Measurements from ENCODE around the gene UFD1. TPM values are rescaled to one million over a fixed set of nuclear protein-coding genes. Genes with fewer than 3 reads are reported as not detected.

UFD1 gene
- total and polyA plus RNA-seq, 2 of the 13 experiments (the other 11 are each of a cell fraction or from before 2014, with no cell fraction given), result 47.9 to 51.1 TPM

- Histone ChIP-seq H3K27me3 (ENCODE audit: control insufficient read depth in 1 of 2, insufficient read depth in 2 of 2, low read length in 2 of 2) (0 out of 5 replicates have a peak, but pooled peaks cover 0 to 5% of the 10 kb centered on the region in 2 experiments), H3K27ac (ENCODE audit: extremely low read length, insufficient read depth, low read length) (no peak overlapping the region), H3K9ac (ENCODE audit: insufficient read depth, low read depth, low read length) (no peak overlapping the region), H3K4me2 (ENCODE audit: low read depth, low read length) (no peak overlapping the region), H3K4me3 (replicated peaks in 1 of 3; ENCODE audit: insufficient read depth in 1 of 3, low read depth in 2 of 3, low read length in 3 of 3) (no peak overlapping the region), H4K20me1 (ENCODE audit: insufficient read depth, low read length) (no peaks in the 10 kb centered on the region), H3K79me2 (ENCODE audit: insufficient read depth, low read length) (no peaks in the 10 kb centered on the region), H2AFZ (ENCODE audit: low read length) (no peak overlapping the region), H3K9me3 (ENCODE audit: low read length) (no peaks in the 10 kb centered on the region), H3K36me3 (replicated peaks in 1 of 2; ENCODE audit: control insufficient read depth in 1 of 2, insufficient read depth in 2 of 2, low read length in 2 of 2) (peaks cover 0 to 5% of the 10 kb centered on the region in 2 experiments; a peak in 1 of 5 replicates), H3K4me1 (ENCODE audit: insufficient read depth, low read length) (no peaks in the 10 kb centered on the region)
- DNase-seq (ENCODE audit: low spot score), result no peak
- in situ Hi-C loops (cut with HindIII; ENCODE audit: extremely low pct_ligation_motif_present, low pct_unique_long_range_greater_than_20kb) (no loop called here), intact Hi-C loops (cut with micrococcal nuclease; ENCODE audit: unreplicated experiment) (no loop called here)
- TF ChIP-seq HNF1A (IDR thresholded peaks at IDR 0.05; ENCODE audit: low read depth) (no peak), HNF1A (CRISPR knock-in tag; IDR thresholded peaks at IDR 0.05; ENCODE audit: borderline replicate concordance) (no peak)
- CTCF ChIA-PET (ENCODE audit: low intra/inter-chr PET ratio, low total read pairs), result no interaction called here
- no TSS peak for BruUV-seq (replicated peaks)
- POLR2A ChIA-PET, result no interaction called here
- no peak for ATAC-seq
- no peak for FAIRE-seq
- 93% methylated on average over 6 of the region's 16 CpGs for WGBS (ENCODE audit: low lambda C conversion rate)
These were observed 43.3 kb upstream of the UFD1 start for GRCh38 chr22:19522190-19522880.

Measured in HepG2 (cell line).